Measurements from ENCODE around the gene FTCDNL1. TPM values are rescaled to one million over a fixed set of nuclear protein-coding genes. Genes with fewer than 3 reads are reported as not detected.

The FTCDNL1 gene
- total and polyA plus RNA-seq, 9 of the 15 experiments (the other 6 are each of a cell fraction or from before 2014, with no cell fraction given) = 0.13 to 0.58 (median 0.32) TPM

DNA sequence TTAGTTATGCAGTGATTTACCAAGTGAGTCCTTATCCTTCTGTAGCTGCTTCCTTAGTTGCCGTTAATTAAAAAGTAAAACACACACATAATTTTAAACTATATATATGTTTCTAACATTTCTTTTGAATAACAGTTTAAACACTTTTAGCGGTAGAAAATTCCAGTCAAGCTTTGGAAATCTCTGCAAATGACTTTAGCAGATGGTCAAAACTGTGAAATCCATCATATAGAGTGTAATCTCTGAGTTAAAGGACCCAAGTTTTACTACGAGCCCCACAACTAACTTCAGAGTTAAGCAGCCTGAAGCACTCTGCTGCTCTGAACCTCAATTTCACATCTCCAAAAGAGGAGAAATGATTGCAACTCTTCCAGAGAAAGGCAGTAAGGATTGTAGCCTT lies 96.2 kb downstream of the FTCDNL1 start:
- 0% methylated on average over 3 of the region's 3 CpGs for WGBS (ENCODE audit: insufficient coverage, low coverage, missing lambda C conversion rate)
- Histone ChIP-seq H3K79me2 (ENCODE audit: control insufficient read depth, insufficient read depth, low read length) (no peaks in the 10 kb centered on the region), H3K4me3 (no peak overlapping the region), H2AFZ (ENCODE audit: low read depth, low read length) (no peak overlapping the region), H3K4me1 (replicated peaks in 1 of 2; ENCODE audit: control insufficient read depth in 2 of 2, insufficient read depth in 2 of 2, low read length in 2 of 2) (no peaks in the 10 kb centered on the region), H3K27ac (ENCODE audit: extremely low read depth, low read depth, low read length) (no peak overlapping the region), H3K9ac (ENCODE audit: insufficient read depth in 1 of 2, low read depth in 2 of 2, low read length in 2 of 2) (no peak overlapping the region), H3K4me2 (ENCODE audit: insufficient read depth, low read length) (no peak overlapping the region), H3K36me3 (ENCODE audit: control insufficient read depth, insufficient read depth, low read length) (no peaks in the 10 kb centered on the region), H3K27me3 (ENCODE audit: control insufficient read depth in 2 of 2, insufficient read depth in 2 of 2, low read length in 2 of 2) (no peaks in the 10 kb centered on the region; a peak in 1 of 5 replicates), H3K9me3 (replicated peaks; ENCODE audit: control insufficient read depth, insufficient read depth, low read depth, low read length) (no peaks in the 10 kb centered on the region), H4K20me1 (replicated peaks; ENCODE audit: control insufficient read depth, insufficient read depth, low read length) (no peaks in the 10 kb centered on the region), H3K9me1 (ENCODE audit: control insufficient read depth, insufficient read depth, low read length) (no peaks in the 10 kb centered on the region)
- intact Hi-C loops (cut with micrococcal nuclease) (no loop called here), in situ Hi-C loops (cut with MboI) (no loop called here)
- DNase-seq (ENCODE audit: extremely low read depth in 1 of 4, low spot score in 3 of 4) (no peak), FAIRE-seq (no peak), ATAC-seq (no peak)
- CTCF ChIA-PET (ENCODE audit: low intra/inter-chr PET ratio) = no interaction called here
- BruUV-seq (replicated peaks) = no TSS peak
- POLR2A ChIA-PET = no interaction called here
- no peak for TF ChIP-seq CEBPG (CRISPR knock-in tag; IDR thresholded peaks at IDR 0.05)
- no peak for TF ChIP-seq CEBPG (tag; conservative IDR thresholded peaks at IDR 0.05 in 1 of 2, IDR thresholded peaks at IDR 0.05 in 1 of 2)
- TF ChIP-seq, protein P1, sequence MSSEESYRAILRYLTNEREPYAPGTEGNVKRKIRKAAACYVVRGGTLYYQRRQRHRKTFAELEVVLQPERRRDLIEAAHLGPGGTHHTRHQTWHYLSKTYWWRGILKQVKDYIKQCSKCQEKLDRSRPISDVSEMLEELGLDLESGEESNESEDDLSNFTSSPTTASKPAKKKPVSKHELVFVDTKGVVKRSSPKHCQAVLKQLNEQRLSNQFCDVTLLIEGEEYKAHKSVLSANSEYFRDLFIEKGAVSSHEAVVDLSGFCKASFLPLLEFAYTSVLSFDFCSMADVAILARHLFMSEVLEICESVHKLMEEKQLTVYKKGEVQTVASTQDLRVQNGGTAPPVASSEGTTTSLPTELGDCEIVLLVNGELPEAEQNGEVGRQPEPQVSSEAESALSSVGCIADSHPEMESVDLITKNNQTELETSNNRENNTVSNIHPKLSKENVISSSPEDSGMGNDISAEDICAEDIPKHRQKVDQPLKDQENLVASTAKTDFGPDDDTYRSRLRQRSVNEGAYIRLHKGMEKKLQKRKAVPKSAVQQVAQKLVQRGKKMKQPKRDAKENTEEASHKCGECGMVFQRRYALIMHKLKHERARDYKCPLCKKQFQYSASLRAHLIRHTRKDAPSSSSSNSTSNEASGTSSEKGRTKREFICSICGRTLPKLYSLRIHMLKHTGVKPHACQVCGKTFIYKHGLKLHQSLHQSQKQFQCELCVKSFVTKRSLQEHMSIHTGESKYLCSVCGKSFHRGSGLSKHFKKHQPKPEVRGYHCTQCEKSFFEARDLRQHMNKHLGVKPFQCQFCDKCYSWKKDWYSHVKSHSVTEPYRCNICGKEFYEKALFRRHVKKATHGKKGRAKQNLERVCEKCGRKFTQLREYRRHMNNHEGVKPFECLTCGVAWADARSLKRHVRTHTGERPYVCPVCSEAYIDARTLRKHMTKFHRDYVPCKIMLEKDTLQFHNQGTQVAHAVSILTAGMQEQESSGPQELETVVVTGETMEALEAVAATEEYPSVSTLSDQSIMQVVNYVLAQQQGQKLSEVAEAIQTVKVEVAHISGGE (CRISPR knock-in tag; IDR thresholded peaks at IDR 0.05) = no peak
- TF ChIP-seq MBD2 (IDR thresholded peaks at IDR 0.05; ENCODE audit: borderline replicate concordance, low read depth) = no peak
- no peak for TF ChIP-seq HDAC2 (IDR thresholded peaks at IDR 0.05)
- no peak for TF ChIP-seq ZNF175 (CRISPR knock-in tag; IDR thresholded peaks at IDR 0.05; ENCODE audit: low read depth)
- TF ChIP-seq, protein P2, sequence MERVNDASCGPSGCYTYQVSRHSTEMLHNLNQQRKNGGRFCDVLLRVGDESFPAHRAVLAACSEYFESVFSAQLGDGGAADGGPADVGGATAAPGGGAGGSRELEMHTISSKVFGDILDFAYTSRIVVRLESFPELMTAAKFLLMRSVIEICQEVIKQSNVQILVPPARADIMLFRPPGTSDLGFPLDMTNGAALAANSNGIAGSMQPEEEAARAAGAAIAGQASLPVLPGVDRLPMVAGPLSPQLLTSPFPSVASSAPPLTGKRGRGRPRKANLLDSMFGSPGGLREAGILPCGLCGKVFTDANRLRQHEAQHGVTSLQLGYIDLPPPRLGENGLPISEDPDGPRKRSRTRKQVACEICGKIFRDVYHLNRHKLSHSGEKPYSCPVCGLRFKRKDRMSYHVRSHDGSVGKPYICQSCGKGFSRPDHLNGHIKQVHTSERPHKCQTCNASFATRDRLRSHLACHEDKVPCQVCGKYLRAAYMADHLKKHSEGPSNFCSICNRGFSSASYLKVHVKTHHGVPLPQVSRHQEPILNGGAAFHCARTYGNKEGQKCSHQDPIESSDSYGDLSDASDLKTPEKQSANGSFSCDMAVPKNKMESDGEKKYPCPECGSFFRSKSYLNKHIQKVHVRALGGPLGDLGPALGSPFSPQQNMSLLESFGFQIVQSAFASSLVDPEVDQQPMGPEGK (CRISPR knock-in tag; IDR thresholded peaks at IDR 0.05; ENCODE audit: borderline replicate concordance) = no peak
- TF ChIP-seq RFX5 (IDR thresholded peaks at IDR 0.05; ENCODE audit: low read depth, low read length) = no peak
- TF ChIP-seq ZMIZ1 (IDR thresholded peaks at IDR 0.05; ENCODE audit: low read depth in 2 of 2, low read length in 2 of 2) = no peak
- TF ChIP-seq, protein P3, sequence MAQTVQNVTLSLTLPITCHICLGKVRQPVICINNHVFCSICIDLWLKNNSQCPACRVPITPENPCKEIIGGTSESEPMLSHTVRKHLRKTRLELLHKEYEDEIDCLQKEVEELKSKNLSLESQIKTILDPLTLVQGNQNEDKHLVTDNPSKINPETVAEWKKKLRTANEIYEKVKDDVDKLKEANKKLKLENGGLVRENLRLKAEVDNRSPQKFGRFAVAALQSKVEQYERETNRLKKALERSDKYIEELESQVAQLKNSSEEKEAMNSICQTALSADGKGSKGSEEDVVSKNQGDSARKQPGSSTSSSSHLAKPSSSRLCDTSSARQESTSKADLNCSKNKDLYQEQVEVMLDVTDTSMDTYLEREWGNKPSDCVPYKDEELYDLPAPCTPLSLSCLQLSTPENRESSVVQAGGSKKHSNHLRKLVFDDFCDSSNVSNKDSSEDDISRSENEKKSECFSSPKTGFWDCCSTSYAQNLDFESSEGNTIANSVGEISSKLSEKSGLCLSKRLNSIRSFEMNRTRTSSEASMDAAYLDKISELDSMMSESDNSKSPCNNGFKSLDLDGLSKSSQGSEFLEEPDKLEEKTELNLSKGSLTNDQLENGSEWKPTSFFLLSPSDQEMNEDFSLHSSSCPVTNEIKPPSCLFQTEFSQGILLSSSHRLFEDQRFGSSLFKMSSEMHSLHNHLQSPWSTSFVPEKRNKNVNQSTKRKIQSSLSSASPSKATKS (CRISPR knock-in tag; IDR thresholded peaks at IDR 0.05) = no peak
- no peak for TF ChIP-seq CBX1 (IDR thresholded peaks at IDR 0.05; ENCODE audit: low read depth)

Data from K562 (cell line).